Activated CD4-positive, alpha-beta T cell treated with anti-CD3 and anti-CD28 coated beads, Interleukin-2, amount 50 U/mL, for 4 hours (primary cell): ENCODE data around the gene REM2.

Source experiments
- DNase-seq, 2 experiments: peaks; one replicate each; pipeline ENCODE4 v3.0.0-alpha.2; 2020

REM2 gene, protein sequence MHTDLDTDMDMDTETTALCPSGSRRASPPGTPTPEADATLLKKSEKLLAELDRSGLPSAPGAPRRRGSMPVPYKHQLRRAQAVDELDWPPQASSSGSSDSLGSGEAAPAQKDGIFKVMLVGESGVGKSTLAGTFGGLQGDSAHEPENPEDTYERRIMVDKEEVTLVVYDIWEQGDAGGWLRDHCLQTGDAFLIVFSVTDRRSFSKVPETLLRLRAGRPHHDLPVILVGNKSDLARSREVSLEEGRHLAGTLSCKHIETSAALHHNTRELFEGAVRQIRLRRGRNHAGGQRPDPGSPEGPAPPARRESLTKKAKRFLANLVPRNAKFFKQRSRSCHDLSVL

DNA sequence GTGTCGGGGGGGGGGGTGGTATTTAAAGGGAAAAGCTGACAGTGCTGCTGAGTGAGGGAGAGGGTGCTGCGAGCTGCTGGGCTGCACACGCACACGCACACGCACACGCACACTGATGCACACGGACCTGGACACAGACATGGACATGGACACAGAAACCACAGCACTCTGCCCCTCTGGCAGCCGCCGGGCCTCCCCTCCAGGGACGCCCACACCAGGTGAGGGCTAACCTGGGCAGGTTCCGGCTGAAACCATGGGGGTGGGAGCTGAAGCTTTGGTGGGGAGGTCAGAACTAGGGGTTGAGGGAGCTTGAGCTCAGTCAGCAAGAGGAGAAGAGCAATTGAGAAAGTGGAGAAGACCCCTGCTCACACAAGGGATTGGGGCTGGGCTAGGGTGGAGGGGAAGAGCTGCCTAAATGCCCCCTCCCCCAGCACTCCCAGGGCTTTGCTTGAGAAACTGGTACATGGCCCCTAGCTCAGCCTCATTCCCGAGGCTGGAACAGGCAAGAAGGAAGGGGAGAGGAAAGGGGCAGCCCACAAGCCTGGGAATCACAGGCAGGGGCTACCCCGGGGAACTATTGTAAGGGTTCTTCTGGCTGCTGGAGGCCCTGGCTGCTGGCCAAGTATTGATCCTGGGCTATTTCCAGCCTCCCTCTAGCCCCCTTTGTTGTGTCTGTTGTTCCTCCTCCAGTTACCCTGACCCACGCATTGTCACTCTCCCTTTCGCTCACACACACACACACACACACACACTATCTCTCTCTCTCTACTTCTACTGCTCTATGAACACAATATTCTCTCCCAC lies at the start of gene REM2:
Gene REM2 (plus strand): TSS at position 50 of the 804 bp plus-strand sequence. CDS start 66 bp downstream, at position 116.
- DNase-seq = no peak

DNA sequence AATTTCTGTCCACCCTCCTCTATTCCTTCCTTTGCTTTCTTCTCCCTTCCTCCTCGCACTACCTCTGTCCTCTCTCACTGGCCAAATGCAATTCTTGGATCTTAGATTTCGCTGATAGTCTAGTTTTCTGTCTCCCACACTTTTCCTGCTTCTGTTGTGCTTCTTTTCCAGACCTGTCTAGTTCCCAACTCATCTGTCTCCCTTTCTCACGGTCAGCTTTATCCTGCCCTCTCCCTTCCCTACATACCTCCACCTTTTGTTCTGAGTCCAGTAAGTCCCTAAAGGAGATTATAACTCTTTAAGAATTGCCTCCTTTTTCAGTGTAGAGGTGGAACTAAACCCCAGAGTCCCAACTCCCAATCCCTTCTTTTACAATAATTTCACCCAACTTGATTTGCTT lies 47.5 kb upstream of the REM2 start:
- DNase-seq = no peak

DNA sequence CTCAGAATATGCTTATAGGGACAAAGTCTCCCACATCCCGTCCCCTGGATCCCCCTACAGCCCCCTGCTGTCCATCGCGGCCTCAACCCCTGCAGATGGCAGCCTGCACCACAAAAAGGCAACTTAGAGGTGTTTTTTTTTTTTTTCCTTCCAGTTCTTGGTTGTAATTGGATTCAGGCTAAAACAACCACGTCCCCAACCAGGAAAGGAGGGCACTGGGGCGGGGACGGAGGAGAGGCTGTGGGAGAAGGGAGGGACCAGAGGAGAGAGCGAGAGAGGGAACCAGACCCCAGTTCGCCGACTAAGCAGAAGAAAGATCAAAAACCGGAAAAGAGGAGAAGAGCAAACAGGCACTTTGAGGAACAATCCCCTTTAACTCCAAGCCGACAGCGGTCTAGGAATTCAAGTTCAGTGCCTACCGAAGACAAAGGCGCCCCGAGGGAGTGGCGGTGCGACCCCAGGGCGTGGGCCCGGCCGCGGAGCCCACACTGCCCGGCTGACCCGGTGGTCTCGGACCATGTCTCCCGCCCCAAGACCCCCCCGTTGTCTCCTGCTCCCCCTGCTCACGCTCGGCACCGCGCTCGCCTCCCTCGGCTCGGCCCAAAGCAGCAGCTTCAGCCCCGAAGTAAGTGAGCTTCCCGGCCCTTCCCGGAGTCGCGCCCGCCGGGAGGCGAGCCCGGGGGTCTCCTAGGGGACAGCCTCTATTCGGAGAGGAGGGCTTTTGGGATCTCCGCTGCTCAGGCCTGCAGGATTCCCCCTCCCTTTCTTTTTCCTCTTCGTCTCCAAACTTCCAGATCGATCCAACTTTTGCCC lies 46.5 kb upstream of the REM2 start, which contains the start of gene MMP14:
Gene MMP14 (plus strand): TSS at position 285 of the 813 bp plus-strand sequence. CDS start 233 bp downstream, at position 518.
- DNase-seq = no peak

DNA sequence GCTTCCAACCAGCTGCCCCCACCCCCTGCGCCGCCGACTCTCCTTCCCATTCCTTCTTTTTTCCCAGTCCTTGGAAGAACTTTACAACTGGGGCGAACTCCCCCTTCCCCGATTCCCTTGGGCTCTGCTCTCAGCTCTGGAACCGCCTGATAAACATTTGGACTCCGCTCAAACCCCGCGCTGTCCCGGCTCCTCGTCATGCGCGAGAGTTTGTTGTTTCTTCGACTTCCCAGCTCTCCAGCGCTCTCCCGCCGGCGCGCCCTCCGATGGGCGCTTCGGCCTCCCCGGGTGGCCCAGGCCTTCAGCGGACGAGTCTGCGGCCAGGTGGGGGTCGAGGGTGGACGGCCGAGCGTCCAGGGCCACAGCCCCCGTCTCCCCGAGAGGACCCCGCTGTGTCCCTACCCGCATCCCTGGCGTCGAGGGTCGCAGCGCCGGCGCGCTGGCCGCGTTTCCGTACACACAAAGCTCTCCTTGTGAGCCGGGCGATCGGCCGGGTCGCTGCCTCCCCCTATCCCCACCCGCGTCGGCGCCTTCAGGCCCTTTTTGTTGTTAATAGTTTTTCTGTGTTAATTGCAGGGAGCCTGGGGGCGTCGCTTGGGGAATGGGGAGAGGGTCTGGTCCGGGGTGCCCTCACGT lies 45.8 kb upstream of the REM2 start:
- DNase-seq = no peak

DNA sequence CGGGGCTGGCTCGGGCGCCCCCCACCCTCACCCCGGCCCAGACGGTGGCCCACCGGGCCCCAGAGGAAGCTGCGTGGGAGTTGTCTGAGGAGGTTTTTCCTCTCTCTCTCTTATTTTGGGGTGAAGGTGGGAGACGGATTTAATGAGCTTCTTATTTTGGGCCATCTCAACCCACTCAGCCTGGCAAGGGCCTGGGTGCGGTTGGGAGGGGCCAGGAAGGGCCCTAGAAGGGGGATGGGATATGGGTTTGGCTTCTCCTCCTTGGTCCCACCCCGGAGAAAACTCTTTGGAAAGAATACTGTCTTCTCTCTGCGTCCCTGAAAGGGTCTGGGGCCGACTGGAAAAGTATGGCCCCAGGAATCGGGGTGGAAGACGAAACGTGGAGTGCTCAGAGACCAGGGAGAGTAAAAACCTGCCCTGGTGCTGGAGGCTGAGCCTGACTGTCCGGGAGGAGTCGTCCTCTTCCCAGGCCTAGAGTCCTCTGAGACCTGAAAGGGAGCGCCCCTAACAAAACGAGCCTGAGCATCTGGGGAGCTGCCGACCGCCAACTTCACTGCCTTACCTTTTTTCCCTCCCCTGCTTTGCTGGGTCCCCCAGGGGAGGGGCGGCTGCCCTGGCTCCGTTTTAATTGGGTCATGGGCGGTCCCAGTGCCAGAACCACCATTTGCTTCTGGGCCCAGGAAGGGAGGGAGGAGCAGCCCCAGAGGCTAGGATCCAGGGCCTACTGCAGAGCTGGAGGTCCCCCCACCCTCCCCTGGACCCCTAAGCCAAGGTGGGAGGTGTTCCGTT lies 45.1 kb upstream of the REM2 start:
- DNase-seq = no peak

DNA sequence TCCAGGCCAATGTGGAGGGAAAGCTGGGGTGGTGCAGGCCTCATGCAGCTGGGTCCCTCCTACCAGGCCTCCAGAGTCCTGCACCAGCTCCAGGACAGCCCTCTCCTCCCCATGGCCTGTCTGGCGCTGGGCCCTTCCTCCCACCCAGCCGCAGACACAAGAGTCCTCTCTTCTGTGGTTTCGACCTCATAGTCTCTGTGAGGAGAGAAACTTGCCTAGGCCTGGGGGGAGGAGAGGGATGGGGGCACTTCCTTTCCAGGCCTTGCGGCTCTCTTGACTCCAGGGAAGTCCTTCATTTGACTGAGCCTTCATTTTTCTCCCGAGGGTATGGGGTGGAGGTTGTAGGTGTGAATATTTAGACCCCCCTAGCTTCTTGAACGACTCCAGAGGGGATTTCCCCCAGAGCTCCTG lies 44.4 kb upstream of the REM2 start:
- no peak for DNase-seq

DNA sequence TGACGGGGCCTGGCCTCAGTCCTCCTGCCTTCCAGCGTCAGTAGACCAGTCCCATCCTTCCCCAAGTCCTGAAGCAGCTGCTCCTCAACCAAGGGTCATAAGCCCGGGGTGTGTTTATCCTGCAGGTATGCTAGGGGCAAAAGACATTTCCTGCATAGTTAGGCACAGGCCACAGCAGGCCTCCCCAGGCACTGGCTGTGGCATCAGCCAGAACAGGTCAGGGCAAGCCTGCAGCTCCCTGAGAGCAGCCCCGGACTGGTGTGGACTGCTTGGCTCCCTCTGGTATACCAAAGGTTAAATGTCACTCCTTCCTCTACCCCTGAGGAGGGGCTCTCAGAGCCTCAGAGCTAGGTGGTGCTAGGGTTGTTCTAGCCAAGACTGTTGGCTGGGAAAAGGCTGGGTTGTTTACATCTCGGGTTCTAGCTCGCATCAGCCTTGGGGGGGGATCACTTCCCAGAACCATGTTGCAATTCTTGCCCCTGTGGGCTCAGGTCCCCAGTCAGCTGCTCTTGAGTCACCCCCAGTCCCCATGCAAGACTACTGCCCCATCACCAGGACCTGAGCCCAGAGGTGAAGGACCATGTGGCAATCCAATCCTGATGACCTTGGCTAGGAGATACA lies 43.8 kb upstream of the REM2 start:
- DNase-seq = no peak

DNA sequence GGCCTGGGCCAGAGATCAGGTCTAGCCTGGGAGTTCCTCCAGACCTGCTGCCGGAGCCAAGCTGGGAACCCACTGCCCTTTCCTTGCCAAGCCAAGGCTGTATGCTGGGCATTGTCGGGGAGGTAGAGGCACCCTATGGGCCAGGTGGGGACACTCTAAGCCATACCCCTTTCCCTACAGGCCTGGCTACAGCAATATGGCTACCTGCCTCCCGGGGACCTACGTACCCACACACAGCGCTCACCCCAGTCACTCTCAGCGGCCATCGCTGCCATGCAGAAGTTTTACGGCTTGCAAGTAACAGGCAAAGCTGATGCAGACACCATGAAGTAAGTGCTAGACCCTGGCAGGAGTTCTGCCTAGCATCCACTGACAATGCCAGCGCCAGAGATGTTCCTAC lies 41.7 kb upstream of the REM2 start:
- DNase-seq = no peak

DNA sequence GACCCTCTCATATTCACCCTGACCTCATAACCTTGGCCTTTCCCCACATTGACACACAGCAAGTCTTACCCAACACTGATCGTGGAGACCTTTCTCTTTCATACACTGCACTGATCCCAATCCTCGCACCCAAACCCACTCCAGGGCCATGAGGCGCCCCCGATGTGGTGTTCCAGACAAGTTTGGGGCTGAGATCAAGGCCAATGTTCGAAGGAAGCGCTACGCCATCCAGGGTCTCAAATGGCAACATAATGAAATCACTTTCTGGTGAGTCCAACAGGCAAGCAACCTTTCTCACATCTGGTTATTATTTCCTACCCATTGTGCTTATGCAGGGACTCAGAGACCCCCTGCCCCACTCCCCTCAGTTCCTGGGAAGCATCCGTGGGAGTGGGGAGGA lies 41.3 kb upstream of the REM2 start:
- no peak for DNase-seq

DNA sequence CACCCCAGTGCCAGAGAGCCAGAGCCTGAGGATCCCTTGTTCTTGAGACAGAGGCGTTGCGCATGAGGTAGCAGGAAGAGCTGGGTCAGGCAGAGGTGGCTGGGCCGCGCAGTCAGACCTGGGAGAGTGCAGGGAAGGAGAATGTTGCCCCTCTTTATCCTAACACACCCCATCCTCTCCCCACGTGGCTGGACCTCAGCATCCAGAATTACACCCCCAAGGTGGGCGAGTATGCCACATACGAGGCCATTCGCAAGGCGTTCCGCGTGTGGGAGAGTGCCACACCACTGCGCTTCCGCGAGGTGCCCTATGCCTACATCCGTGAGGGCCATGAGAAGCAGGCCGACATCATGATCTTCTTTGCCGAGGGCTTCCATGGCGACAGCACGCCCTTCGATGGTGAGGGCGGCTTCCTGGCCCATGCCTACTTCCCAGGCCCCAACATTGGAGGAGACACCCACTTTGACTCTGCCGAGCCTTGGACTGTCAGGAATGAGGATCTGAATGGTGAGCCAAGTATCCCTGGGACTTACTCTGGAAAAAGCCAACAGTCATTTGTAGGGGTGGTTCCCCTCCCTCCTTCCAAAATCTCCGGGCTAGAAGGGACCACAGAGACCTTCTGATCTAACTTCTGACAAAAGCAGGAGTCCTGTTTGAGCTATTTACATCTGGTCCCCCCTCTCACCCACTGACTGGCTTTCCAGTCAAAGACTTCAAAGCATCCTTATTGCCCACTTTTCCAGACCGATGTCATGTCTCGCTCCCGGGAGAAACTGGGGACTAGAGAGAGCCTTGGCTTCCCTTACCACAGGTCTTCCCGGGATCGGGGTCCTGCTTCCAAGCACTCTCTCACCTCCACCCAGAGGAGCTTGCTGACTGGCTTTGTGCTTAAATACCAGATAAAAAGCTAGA lies 40.6 kb upstream of the REM2 start:
- DNase-seq = no peak

DNA sequence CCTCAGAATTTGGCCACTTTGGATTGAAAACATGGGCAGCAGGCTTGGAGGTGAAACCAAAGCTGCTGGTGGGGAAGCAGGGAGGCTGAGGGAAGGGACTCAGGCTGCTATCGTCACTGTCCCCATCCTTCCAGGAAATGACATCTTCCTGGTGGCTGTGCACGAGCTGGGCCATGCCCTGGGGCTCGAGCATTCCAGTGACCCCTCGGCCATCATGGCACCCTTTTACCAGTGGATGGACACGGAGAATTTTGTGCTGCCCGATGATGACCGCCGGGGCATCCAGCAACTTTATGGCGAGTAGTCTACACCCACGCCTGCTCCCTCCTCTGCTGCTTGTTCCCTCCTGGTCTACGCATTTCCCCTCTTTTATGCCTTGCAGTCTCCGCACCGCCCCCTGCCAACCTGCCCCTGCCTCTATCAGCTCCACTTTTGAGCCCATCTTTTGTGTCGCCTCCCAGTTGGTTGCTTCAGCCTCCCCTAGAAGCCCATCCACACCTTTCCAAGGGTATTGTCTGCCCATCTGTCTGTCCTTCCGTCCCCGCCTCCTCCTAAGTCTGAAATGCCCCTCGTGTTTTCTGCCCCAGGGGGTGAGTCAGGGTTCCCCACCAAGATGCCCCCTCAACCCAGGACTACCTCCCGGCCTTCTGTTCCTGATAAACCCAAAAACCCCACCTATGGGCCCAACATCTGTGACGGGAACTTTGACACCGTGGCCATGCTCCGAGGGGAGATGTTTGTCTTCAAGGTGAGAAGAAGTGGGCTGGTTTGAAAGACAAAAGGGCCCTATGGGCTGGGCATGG lies 39.7 kb upstream of the REM2 start:
- no peak for DNase-seq

DNA sequence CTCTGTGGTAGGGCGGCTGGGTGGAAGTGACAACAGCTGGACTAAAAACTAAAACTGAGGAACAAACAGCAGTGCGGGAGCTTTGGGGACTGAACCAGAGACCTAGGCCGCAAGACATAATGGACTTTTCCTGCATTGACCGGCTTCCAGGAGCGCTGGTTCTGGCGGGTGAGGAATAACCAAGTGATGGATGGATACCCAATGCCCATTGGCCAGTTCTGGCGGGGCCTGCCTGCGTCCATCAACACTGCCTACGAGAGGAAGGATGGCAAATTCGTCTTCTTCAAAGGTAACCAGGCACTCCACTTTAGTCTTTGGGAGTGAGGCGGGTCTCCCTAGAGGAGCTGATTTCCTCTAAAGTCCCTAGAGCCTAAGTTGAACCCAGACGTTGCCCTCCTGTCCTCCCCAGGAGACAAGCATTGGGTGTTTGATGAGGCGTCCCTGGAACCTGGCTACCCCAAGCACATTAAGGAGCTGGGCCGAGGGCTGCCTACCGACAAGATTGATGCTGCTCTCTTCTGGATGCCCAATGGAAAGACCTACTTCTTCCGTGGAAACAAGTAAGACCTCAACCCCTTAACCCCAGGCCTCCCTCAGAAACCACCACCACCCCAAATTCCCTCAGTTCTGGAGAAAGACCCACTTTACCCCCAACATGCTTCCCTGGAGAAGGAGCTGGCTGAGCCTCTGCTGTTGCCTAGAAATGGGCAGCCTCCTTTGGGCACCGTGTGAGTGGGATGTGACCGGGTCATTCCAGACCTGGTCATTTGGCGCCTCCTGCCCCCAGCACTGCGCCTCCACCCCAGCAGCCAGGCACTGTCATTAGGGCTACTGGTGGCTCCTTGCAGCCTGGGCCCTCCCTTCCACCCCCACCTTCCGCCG lies 38.6 kb upstream of the REM2 start:
- no peak for DNase-seq

DNA sequence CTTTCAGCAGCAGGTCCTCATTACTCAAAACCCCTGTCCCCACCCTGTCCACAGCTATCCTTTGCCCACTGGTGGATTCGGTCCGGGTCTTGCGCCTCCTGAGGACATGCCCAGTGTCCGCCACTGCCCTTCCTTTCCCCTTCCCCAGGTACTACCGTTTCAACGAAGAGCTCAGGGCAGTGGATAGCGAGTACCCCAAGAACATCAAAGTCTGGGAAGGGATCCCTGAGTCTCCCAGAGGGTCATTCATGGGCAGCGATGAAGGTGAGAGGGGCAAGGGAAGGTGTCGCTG lies 38.0 kb upstream of the REM2 start:
- no peak for DNase-seq

DNA sequence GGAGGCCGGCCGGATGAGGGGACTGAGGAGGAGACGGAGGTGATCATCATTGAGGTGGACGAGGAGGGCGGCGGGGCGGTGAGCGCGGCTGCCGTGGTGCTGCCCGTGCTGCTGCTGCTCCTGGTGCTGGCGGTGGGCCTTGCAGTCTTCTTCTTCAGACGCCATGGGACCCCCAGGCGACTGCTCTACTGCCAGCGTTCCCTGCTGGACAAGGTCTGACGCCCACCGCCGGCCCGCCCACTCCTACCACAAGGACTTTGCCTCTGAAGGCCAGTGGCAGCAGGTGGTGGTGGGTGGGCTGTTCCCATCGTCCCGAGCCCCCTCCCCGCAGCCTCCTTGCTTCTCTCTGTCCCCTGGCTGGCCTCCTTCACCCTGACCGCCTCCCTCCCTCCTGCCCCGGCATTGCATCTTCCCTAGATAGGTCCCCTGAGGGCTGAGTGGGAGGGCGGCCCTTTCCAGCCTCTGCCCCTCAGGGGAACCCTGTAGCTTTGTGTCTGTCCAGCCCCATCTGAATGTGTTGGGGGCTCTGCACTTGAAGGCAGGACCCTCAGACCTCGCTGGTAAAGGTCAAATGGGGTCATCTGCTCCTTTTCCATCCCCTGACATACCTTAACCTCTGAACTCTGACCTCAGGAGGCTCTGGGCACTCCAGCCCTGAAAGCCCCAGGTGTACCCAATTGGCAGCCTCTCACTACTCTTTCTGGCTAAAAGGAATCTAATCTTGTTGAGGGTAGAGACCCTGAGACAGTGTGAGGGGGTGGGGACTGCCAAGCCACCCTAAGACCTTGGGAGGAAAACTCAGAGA lies 37.0 kb upstream of the REM2 start:
- DNase-seq = no peak

DNA sequence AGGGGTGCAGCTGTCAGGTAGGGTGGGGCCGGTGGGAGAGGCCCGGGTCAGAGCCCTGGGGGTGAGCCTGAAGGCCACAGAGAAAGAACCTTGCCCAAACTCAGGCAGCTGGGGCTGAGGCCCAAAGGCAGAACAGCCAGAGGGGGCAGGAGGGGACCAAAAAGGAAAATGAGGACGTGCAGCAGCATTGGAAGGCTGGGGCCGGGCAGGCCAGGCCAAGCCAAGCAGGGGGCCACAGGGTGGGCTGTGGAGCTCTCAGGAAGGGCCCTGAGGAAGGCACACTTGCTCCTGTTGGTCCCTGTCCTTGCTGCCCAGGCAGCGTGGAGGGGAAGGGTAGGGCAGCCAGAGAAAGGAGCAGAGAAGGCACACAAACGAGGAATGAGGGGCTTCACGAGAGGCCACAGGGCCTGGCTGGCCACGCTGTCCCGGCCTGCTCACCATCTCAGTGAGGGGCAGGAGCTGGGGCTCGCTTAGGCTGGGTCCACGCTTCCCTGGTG lies 36.2 kb upstream of the REM2 start:
- DNase-seq = no peak

DNA sequence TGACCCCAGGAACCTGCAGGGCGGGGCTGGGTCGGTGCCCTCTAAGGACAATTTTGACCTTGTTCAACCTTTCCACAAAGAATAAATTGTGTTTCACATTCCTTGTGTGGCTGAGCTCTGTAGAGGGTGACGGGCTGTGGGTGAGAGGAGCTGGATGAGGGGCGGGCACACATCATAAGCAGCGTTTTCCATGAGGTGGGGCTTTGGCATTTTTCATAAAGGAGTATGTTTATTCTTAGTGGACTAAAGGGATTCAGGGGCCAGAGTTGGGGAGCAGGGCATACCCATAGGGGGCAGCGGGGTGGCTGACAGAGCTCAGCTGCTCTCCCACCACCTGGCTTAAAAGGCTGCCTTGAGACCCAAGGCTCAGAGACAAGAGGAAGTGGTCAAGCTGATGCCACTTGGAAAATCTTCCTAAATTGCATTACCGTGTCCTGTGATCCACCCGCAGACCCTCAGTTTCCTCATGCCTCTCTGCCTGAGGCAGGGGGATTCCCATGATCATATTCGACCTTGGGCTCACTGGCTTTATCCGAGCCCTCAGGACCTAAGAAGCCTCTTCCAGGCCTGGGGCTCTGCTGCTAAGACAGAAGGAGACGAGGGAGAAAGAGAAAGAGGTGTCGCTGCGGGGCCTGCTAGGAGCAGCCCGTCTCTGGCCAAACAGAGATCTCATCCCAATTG lies 35.2 kb upstream of the REM2 start:
- DNase-seq = no peak
